Fibroblast of villous mesenchyme (primary cell): ENCODE measurements around the gene TNFAIP8. TPM values are rescaled to one million over a fixed set of nuclear protein-coding genes. Genes with fewer than 3 reads are reported as not detected.

ENCODE experiments used
- DNase-seq: peaks from one replicate; pipeline ENCODE4 v3.0.0-alpha.2; 2010; ENCODE audit warnings: low read depth
- H3K4me3 ChIP-seq: 2 replicates; pipeline ENCODE4 v1.5.1; 2011; ENCODE audit warnings: low read depth, mild to moderate bottlenecking, low read length
- CTCF ChIP-seq: IDR thresholded peaks from 2 replicates; pipeline ENCODE4 v1.5.1; 2012; ENCODE audit warnings: low read depth, mild to moderate bottlenecking, low read length; ENCODE audit not compliant: insufficient read depth
- total RNA-seq: library from RNA; depleted of rRNA; stranded (reverse); fragments of >200 nt; gene quantifications from 2 replicates; pipeline ENCODE4 v1.2.3, GENCODE V29; 2012

The TNFAIP8 gene
- total RNA-seq, 1 donor: 12.1 TPM

GRCh38 chr5:119313658-119314605, 41.9 kb upstream of the TNFAIP8 start:
- no peak for DNase-seq
- no peak for TF ChIP-seq CTCF
- H3K4me3 ChIP-seq: no peak overlapping the region

- H3K4me3 ChIP-seq: no peak overlapping the region
- TF ChIP-seq CTCF: peak; percentile 39
- DNase-seq: peak; percentile 40
Observed at GRCh38 chr5:119315516-119315949, 40.3 kb upstream of the TNFAIP8 start.

- no peak for TF ChIP-seq CTCF
- DNase-seq: no peak
- no peak overlapping the region for H3K4me3 ChIP-seq
Observed at GRCh38 chr5:119316086-119316485, 39.7 kb upstream of the TNFAIP8 start.

GRCh38 chr5:119316906-119317305, 38.9 kb upstream of the TNFAIP8 start:
- no peak for TF ChIP-seq CTCF
- no peak for DNase-seq

GRCh38 chr5:119318256-119318894, 37.4 kb upstream of the TNFAIP8 start:
- no peak overlapping the region for H3K4me3 ChIP-seq
- TF ChIP-seq CTCF: no peak
- DNase-seq: no peak

More at GRCh38 chr5:119316906-119317305, 38.9 kb upstream of the TNFAIP8 start:
- H3K4me3 ChIP-seq: no peak overlapping the region

- DNase-seq: no peak
- TF ChIP-seq CTCF: no peak
Observed at GRCh38 chr5:119319401-119319800, 36.4 kb upstream of the TNFAIP8 start.

More at GRCh38 chr5:119319401-119319800, 36.4 kb upstream of the TNFAIP8 start:
- no peak overlapping the region for H3K4me3 ChIP-seq
